ENCODE results near the gene TUBB4B. TPM values are rescaled to one million over a fixed set of nuclear protein-coding genes. Genes with fewer than 3 reads are reported as not detected.

The TUBB4B gene
- total RNA-seq, 1 donor from 2014 or later: 725 TPM

- DNase-seq (ENCODE audit: low read depth): no peak
- peak within 1 kb of the TSS; percentile 91 for H3K4me3 ChIP-seq (ENCODE audit: low read depth, low read length)
- no peak for TF ChIP-seq CTCF (conservative IDR thresholded peaks at IDR 0.05; ENCODE audit: low read depth, low read length)
These were observed 18.7 kb upstream of the TUBB4B start, which contains the start of gene RNF208 for GRCh38 chr9:137222190-137223077. RNF208 (minus strand) TSS chr9:137222240; CDS start chr9:137221212, 1,028 bp downstream.

GRCh38 chr9:137223078-137223970 lies 17.8 kb upstream of the TUBB4B start:
- no peak for TF ChIP-seq CTCF (conservative IDR thresholded peaks at IDR 0.05; ENCODE audit: low read depth, low read length)
- DNase-seq (ENCODE audit: low read depth): peak; percentile 80
- H3K4me3 ChIP-seq (ENCODE audit: low read depth, low read length): peak overlapping the region; percentile 91

GRCh38 chr9:137224830-137225694 lies 16.0 kb upstream of the TUBB4B start, which contains the start of gene CYSRT1:
CYSRT1 (plus strand) TSS chr9:137225174; CDS start chr9:137225622, 448 bp downstream.
- peak within 1 kb of the TSS; percentile 91 for H3K4me3 ChIP-seq (ENCODE audit: low read depth, low read length)
- TF ChIP-seq CTCF (conservative IDR thresholded peaks at IDR 0.05; ENCODE audit: low read depth, low read length): no peak
- no peak for DNase-seq (ENCODE audit: low read depth)

GRCh38 chr9:137225699-137226331 lies 15.3 kb upstream of the TUBB4B start:
- H3K4me3 ChIP-seq (ENCODE audit: low read depth, low read length): no peak overlapping the region
- no peak for TF ChIP-seq CTCF (conservative IDR thresholded peaks at IDR 0.05; ENCODE audit: low read depth, low read length)
- no peak for DNase-seq (ENCODE audit: low read depth)

- DNase-seq (ENCODE audit: low read depth): no peak
- TF ChIP-seq CTCF (conservative IDR thresholded peaks at IDR 0.05; ENCODE audit: low read depth, low read length): no peak
- H3K4me3 ChIP-seq (ENCODE audit: low read depth, low read length): no peak overlapping the region
These were observed 14.6 kb upstream of the TUBB4B start for GRCh38 chr9:137226338-137227053.

Data from epithelial cell of proximal tubule (primary cell).